ENCODE data around the gene FOXO6. TPM values are rescaled to one million over a fixed set of nuclear protein-coding genes. Genes with fewer than 3 reads are reported as not detected.

The FOXO6 gene
- total and polyA plus RNA-seq, 2 experiments from 2014 or later = not detected

GRCh38 chr1:41315146-41315822 is 46.0 kb upstream of the FOXO6 start:
- no peak for TF ChIP-seq EZH2 (IDR thresholded peaks at IDR 0.05; ENCODE audit: insufficient read depth, poor library complexity, severe bottlenecking)
- no peak for TF ChIP-seq EZH2phosphoT487 (IDR thresholded peaks at IDR 0.05; ENCODE audit: insufficient read depth, low read depth)
- in situ Hi-C loops (cut with MboI) = no loop called here

GRCh38 chr1:41315871-41316270 is 45.4 kb upstream of the FOXO6 start:
- Histone ChIP-seq H3K9ac (no peak overlapping the region), H3K4me3 (no peak overlapping the region), H3K36me3 (ENCODE audit: low read depth) (no peaks in the 10 kb centered on the region), H3K27me3 (replicated peaks; ENCODE audit: insufficient read depth) (no peaks in the 10 kb centered on the region), H3K4me2 (ENCODE audit: unreplicated experiment) (no peak overlapping the region), H3K9me2 (ENCODE audit: insufficient read depth) (no peaks in the 10 kb centered on the region), H3K4me1 (ENCODE audit: insufficient read depth) (peaks cover 12% of the 10 kb centered on the region; the same call in 1 of the 2 replicates), H4K20me1 (ENCODE audit: insufficient read depth) (no peaks in the 10 kb centered on the region), H3F3A (ENCODE audit: insufficient read depth) (0 out of 2 replicates have a peak, but pooled peaks cover 11% of the 10 kb centered on the region), H3K27ac (no peak overlapping the region), H3K79me2 (ENCODE audit: insufficient read depth) (no peaks in the 10 kb centered on the region), H2AFZ (no peak overlapping the region), H3K9me3 (ENCODE audit: low read depth) (no peaks in the 10 kb centered on the region)
- DNase-seq = no peak
- in situ Hi-C loops (cut with MboI) = no loop called here
- TF ChIP-seq EZH2 (IDR thresholded peaks at IDR 0.05; ENCODE audit: insufficient read depth, poor library complexity, severe bottlenecking) (no peak), EZH2phosphoT487 (IDR thresholded peaks at IDR 0.05; ENCODE audit: insufficient read depth, low read depth) (no peak)
- WGBS, 2 experiments (ENCODE audit: low coverage in 1 of 2, low lambda C conversion rate in 2 of 2, missing lambda C conversion rate in 2 of 2) = 92 to 94% methylated on average over 3 of the region's 3 CpGs

More at GRCh38 chr1:41315146-41315822, 46.0 kb upstream of the FOXO6 start:
- Histone ChIP-seq H3K36me3 (ENCODE audit: low read depth) (no peaks in the 10 kb centered on the region), H3K4me1 (ENCODE audit: insufficient read depth) (peaks cover 12% of the 10 kb centered on the region; the same call in 1 of the 2 replicates), H3F3A (ENCODE audit: insufficient read depth) (0 out of 2 replicates have a peak, but pooled peaks cover 11% of the 10 kb centered on the region), H3K27ac (no peak overlapping the region), H3K9me2 (ENCODE audit: insufficient read depth) (no peaks in the 10 kb centered on the region), H3K27me3 (replicated peaks; ENCODE audit: insufficient read depth) (no peaks in the 10 kb centered on the region), H2AFZ (no peak overlapping the region), H3K9ac (no peak overlapping the region), H3K79me2 (ENCODE audit: insufficient read depth) (no peaks in the 10 kb centered on the region), H3K9me3 (ENCODE audit: low read depth) (no peaks in the 10 kb centered on the region), H4K20me1 (ENCODE audit: insufficient read depth) (no peaks in the 10 kb centered on the region), H3K4me2 (ENCODE audit: unreplicated experiment) (no peak overlapping the region), H3K4me3 (no peak overlapping the region)
- DNase-seq = peak; percentile 36
- WGBS, 2 experiments (ENCODE audit: low coverage in 1 of 2, low lambda C conversion rate in 2 of 2, missing lambda C conversion rate in 2 of 2) = 55 to 58% methylated on average over 15 of the region's 15 CpGs

- no peaks in the 10 kb centered on the region for H4K20me1 ChIP-seq (ENCODE audit: insufficient read depth)
- peak; percentile 33 for DNase-seq
- no peak overlapping the region for H3K4me2 ChIP-seq (ENCODE audit: unreplicated experiment)
- no peaks in the 10 kb centered on the region for H3K36me3 ChIP-seq (ENCODE audit: low read depth)
- H3K9me3 ChIP-seq (ENCODE audit: low read depth) = no peaks in the 10 kb centered on the region
- H3K79me2 ChIP-seq (ENCODE audit: insufficient read depth) = no peaks in the 10 kb centered on the region
- no peak overlapping the region for H3K27ac ChIP-seq
- H3K4me1 ChIP-seq (ENCODE audit: insufficient read depth) = peaks cover 12% of the 10 kb centered on the region; the same call in 1 of the 2 replicates
- H3K27me3 ChIP-seq (replicated peaks; ENCODE audit: insufficient read depth) = no peaks in the 10 kb centered on the region; the same call in 1 of the 2 replicates
- in situ Hi-C loops (cut with MboI) = no loop called here
- no peaks in the 10 kb centered on the region for H3K9me2 ChIP-seq (ENCODE audit: insufficient read depth)
- H3F3A ChIP-seq (ENCODE audit: insufficient read depth) = 0 out of 2 replicates have a peak, but pooled peaks cover 11% of the 10 kb centered on the region
- no peak overlapping the region for H2AFZ ChIP-seq
- no peak overlapping the region for H3K9ac ChIP-seq
- no peak overlapping the region for H3K4me3 ChIP-seq
- WGBS, 2 experiments (ENCODE audit: low coverage in 1 of 2, low lambda C conversion rate in 2 of 2, missing lambda C conversion rate in 2 of 2) = 65 to 69% methylated on average over 6 of the region's 6 CpGs
- no peak for TF ChIP-seq EZH2 (IDR thresholded peaks at IDR 0.05; ENCODE audit: insufficient read depth, poor library complexity, severe bottlenecking)
- no peak for TF ChIP-seq EZH2phosphoT487 (IDR thresholded peaks at IDR 0.05; ENCODE audit: insufficient read depth, low read depth)
These were observed 43.9 kb upstream of the FOXO6 start for GRCh38 chr1:41317361-41317760.

GRCh38 chr1:41318135-41318534 is 43.1 kb upstream of the FOXO6 start:
- TF ChIP-seq EZH2phosphoT487 (IDR thresholded peaks at IDR 0.05; ENCODE audit: insufficient read depth, low read depth) = no peak
- TF ChIP-seq EZH2 (IDR thresholded peaks at IDR 0.05; ENCODE audit: insufficient read depth, poor library complexity, severe bottlenecking) = no peak
- H3K4me1 ChIP-seq (ENCODE audit: insufficient read depth) = peaks cover 7% of the 10 kb centered on the region; the same call in 1 of the 2 replicates
- H3K27me3 ChIP-seq (replicated peaks; ENCODE audit: insufficient read depth) = no peaks in the 10 kb centered on the region; the same call in 1 of the 2 replicates
- H3K36me3 ChIP-seq (ENCODE audit: low read depth) = no peaks in the 10 kb centered on the region
- H3K9ac ChIP-seq = no peak overlapping the region
- no peak overlapping the region for H3K4me3 ChIP-seq
- no peak overlapping the region for H3K4me2 ChIP-seq (ENCODE audit: unreplicated experiment)
- H3K27ac ChIP-seq = no peak overlapping the region
- in situ Hi-C loops (cut with MboI) = no loop called here
- 0 out of 2 replicates have a peak, but pooled peaks cover 7% of the 10 kb centered on the region for H3F3A ChIP-seq (ENCODE audit: insufficient read depth)
- H3K79me2 ChIP-seq (ENCODE audit: insufficient read depth) = no peaks in the 10 kb centered on the region
- no peaks in the 10 kb centered on the region for H4K20me1 ChIP-seq (ENCODE audit: insufficient read depth)
- 95 to 100% methylated on average over 1 of the region's 1 CpG for WGBS, 2 experiments (ENCODE audit: low coverage in 1 of 2, low lambda C conversion rate in 2 of 2, missing lambda C conversion rate in 2 of 2)
- H3K9me2 ChIP-seq (ENCODE audit: insufficient read depth) = no peaks in the 10 kb centered on the region
- H2AFZ ChIP-seq = no peak overlapping the region
- no peaks in the 10 kb centered on the region for H3K9me3 ChIP-seq (ENCODE audit: low read depth)
- DNase-seq = no peak
